Heart left ventricle (tissue), 13 donors: ENCODE data around the gene TTPAL.

Experiments used
- POLR2A ChIP-seq, 2 donors: fragments of 450-650 bp; IDR thresholded peaks; one replicate each; pipeline ENCODE4 v1.6.1; 2017; ENCODE audit warnings: antibody characterized with exemption in 2 of 2, mild to moderate bottlenecking in 2 of 2, moderate library complexity in 2 of 2
- TF ChIP-seq, protein P1 (sequence below), 12 donors: fragments of 200-600 bp; sonication (generic) in 4 of 12; IDR thresholded peaks; one replicate each; pipeline versions ENCODE4 v1.5.0 to v1.8.0; 2018 to 2022; ENCODE audit warnings: antibody characterized with exemption in 12 of 12, mild to moderate bottlenecking in 5 of 12
- donor health status: ischemic (EF 13 %, LVEDD 7.1; RV severe dilation, severe dysfunction).
- donor health status: DM: no; HTN: yes; CAD: no.
- donor health status: DM: no; HTN: no; CAD: no.
- donor health status: ischemic (EF 25% LVEDD 6.9; RV normal size, moderate dysfunction).
- donor health status: ischemic (EF 25% LVEDD 5.7; RV mildly dilated, moderate dysfunction).
- donor health status: ischemic (EF 35%, LVEDD 5.7; RV mildly dilated, moderate dysfunction).
- donor health status: nonischemic (EF 11% LVEDD 7.7; RV severe dilation, severe dysfunction).
- donor health status: DM: yes; HTN: yes; CAD: no.
- donor health status: PGD.
- donor health status: ischemic (EF 29% LVEDD 5.4; RV normal size, mild dysfunction).
- donor health status: nonischemic (EF 23%, LVEDD 6.1; RV moderate dilation, normal function).

DNA sequence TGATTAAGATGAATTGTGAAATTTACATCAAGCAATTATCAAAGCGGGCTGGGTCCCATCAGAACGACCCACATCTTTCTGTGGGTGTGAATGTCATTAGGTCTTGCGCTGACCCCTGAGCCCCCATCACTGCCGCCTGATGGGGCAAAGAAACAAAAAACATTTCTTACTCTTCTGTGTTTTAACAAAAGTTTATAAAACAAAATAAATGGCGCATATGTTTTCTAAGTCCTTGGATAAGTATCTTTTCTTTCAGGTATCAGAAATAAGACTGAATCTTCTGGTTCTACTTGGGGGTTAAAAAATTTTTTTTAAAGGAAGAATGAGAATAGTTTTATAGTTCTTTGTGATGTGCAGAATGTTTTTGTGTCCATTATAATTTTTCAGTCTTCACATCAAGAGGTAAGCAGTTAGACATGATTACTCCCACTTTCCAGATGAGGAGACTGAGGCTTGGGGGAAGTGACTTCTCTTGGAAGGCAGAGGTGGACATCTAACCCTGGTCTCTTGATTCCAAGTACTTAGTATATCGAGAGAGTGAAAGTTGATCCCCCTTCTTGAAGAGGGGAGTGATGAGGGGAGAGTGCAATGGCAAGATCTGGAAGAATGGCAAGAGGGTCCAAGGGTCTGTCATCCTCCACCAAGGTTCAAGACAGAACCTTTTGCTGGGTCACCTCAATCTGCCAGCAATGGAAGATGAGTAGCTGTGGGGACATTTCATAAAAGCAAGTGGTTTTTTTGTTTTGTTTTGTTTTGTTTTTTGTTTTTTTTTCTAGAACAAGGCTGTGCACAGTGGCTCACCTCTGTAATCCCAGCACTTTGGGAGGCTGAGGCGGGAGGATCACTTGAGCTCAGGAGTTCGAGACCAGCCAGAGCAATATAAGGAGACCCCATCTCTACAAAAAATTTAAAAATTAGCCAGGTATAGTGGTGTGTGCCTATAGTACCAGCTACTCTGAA is 42.8 kb upstream of the TTPAL start:
- TF ChIP-seq POLR2A (IDR thresholded peaks at IDR 0.05): no peak
- TF ChIP-seq, protein P1, sequence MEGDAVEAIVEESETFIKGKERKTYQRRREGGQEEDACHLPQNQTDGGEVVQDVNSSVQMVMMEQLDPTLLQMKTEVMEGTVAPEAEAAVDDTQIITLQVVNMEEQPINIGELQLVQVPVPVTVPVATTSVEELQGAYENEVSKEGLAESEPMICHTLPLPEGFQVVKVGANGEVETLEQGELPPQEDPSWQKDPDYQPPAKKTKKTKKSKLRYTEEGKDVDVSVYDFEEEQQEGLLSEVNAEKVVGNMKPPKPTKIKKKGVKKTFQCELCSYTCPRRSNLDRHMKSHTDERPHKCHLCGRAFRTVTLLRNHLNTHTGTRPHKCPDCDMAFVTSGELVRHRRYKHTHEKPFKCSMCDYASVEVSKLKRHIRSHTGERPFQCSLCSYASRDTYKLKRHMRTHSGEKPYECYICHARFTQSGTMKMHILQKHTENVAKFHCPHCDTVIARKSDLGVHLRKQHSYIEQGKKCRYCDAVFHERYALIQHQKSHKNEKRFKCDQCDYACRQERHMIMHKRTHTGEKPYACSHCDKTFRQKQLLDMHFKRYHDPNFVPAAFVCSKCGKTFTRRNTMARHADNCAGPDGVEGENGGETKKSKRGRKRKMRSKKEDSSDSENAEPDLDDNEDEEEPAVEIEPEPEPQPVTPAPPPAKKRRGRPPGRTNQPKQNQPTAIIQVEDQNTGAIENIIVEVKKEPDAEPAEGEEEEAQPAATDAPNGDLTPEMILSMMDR (IDR thresholded peaks at IDR 0.05): no peak
